NCI-H774 (cell line): Measurements from ENCODE around the gene RNF128.

ENCODE experiments used
- DNase-seq: peaks from one replicate; lab custom pipeline; 2025; lab: John Stamatoyannopoulos, UW

RNF128 gene, protein sequence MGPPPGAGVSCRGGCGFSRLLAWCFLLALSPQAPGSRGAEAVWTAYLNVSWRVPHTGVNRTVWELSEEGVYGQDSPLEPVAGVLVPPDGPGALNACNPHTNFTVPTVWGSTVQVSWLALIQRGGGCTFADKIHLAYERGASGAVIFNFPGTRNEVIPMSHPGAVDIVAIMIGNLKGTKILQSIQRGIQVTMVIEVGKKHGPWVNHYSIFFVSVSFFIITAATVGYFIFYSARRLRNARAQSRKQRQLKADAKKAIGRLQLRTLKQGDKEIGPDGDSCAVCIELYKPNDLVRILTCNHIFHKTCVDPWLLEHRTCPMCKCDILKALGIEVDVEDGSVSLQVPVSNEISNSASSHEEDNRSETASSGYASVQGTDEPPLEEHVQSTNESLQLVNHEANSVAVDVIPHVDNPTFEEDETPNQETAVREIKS

GRCh38 chrX:106726485-106727437 is at the start of gene RNF128:
RNF128 (plus strand) TSS chrX:106726701; CDS start chrX:106726914, 213 bp downstream.
- peak; percentile 65 for DNase-seq

DNA sequence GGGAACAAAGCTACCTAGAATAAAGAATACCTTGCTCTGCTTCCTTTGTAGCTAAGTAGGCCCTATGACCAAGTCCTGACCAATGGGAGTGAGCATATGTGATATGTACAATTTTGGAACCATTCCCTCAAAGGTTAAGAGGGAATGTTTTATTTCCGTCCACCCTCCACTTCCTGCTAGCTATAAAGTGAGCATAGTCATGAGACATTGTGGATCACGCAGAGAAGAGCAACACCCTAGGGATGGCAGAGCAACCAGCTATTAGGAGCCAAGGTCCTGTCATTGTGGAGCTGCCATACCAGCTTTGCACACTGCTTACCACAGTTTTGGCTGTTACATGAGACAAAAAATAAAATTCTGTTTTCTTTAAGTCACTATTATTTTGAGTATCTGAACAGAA is 45.8 kb upstream of the RNF128 start:
- DNase-seq: no peak

- no peak for DNase-seq
Measured at GRCh38 chrX:106684207-106684606, 42.3 kb upstream of the RNF128 start.

GRCh38 chrX:106692425-106693065 is 34.0 kb upstream of the RNF128 start:
- DNase-seq: no peak

GRCh38 chrX:106696502-106696901 is 30.0 kb upstream of the RNF128 start:
- no peak for DNase-seq

- DNase-seq: no peak
Measured at GRCh38 chrX:106698693-106699092, 27.8 kb upstream of the RNF128 start.

GRCh38 chrX:106702636-106703035 is 23.9 kb upstream of the RNF128 start:
- DNase-seq: no peak

- DNase-seq: no peak
Measured at GRCh38 chrX:106706466-106706865, 20.0 kb upstream of the RNF128 start.

- DNase-seq: no peak
Measured at GRCh38 chrX:106707771-106708454, 18.6 kb upstream of the RNF128 start.

- DNase-seq: no peak
Measured at GRCh38 chrX:106710771-106711170, 15.7 kb upstream of the RNF128 start.

DNA sequence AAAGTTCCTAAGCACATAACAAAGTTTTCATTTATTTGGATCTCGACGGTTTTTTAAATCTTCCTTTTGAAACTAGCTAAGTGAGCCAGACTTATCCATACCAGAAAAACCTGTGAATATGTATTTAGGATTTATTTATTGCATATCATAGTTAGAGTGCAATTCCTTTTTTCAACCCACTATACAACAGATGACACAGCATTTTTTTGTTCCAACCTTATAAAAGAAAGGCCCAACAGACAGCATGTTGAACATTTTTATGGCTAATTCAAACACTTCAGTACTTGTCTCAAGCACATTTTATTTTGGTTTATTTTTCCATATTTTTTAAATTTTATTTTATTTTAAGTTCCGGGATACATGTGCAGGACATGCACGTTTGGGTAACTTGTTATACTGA is 15.1 kb upstream of the RNF128 start:
- DNase-seq: no peak

GRCh38 chrX:106716004-106716403 is 10.5 kb upstream of the RNF128 start:
- no peak for DNase-seq

GRCh38 chrX:106716463-106716862 is 10.0 kb upstream of the RNF128 start:
- DNase-seq: no peak

GRCh38 chrX:106718709-106719108 is 7.8 kb upstream of the RNF128 start:
- peak; percentile 7 for DNase-seq

DNA sequence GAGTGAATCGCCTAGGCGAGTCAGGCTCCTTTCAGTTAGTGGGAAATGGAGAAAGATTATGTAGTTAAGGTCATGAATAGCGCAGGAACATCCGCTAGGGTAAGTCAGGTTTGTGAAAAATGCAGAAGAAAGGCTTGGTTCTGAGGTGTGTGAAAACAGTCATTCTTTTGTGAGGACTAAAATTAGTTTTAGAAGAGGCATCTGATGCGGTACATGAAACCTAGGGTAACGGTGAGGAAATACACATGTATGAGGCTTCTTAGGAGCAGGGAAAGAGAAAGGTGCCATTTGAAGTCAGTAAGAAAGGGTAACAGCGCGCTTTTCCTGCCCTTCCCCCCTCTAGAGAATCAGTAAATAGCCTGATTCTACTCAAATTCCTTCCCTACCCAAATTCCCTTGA is 570 bp upstream of the RNF128 start:
- DNase-seq: no peak

DNA sequence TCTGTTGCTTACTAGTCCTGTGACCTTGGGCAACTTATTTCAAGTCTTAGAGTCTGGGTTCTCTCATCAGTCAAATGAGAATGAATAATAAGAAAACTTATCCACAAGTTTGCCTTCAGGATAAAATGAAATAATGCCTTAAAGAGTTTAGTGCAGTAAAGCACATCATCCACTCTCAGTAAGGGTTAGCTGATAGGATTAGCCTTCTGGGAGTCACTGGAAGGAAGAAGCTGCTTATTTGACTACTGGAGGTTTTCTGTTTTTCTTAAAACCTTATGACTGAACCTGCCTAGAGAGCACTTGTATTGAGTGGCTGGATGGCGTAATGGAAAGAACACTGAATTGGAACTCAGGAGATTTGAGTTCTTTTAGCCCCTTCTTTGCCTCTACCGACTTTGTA is 1.8 kb downstream of the RNF128 start:
- DNase-seq: no peak

DNA sequence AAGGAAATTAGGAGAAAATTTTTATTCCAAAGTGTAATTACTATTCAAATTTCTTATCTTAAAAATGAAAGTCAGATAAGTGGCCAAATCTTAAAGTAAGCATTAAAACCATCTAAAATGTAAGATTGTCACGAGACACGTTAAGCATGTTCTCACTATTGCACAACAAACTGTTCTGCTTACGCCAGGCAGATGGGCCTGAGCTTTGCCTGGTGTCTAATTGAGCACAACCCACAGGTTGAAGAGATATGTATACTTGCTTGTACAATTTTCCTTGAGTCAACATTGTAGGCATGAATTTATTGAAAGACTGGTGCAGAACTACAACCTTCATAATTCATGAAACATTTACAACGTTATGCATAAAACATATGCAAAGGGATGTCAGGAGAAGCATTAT is 3.9 kb downstream of the RNF128 start:
- no peak for DNase-seq

- no peak for DNase-seq
Measured at GRCh38 chrX:106731590-106731989, 5.1 kb downstream of the RNF128 start.

DNA sequence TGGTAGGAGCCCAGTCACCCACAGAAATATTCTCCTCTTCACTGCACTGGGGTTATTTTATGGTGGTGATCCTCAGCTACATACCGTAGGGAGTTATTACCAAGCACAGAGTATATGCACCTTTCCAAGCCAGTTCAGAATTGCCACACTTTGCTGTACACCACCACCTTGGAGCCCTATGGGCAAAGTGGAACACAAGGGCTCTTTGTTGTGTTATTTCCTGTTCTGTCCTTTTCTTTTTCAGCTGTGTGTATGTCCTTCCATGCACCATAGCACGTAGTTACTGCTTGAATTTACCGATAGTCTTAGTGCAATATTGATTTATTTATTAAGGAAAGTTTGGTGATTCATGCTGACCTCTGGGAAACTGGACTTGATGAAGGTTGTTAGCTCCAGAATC is 8.3 kb downstream of the RNF128 start:
- no peak for DNase-seq

- DNase-seq: no peak
Measured at GRCh38 chrX:106740193-106740780, 13.8 kb downstream of the RNF128 start.

GRCh38 chrX:106742193-106742592 is 15.7 kb downstream of the RNF128 start:
- DNase-seq: no peak
